Activated CD8-positive, alpha-beta memory T cell treated with anti-CD3 and anti-CD28 coated beads, Interleukin-2, amount 10 ng/mL, durations not matched to agents 7 days and 5 days (primary cell): ENCODE measurements around the gene VAT1L. TPM values are rescaled to one million over a fixed set of nuclear protein-coding genes. Genes with fewer than 3 reads are reported as not detected.

Experiments used
- ATAC-seq: fragments of 150-1000 bp; cut with Tn5 transposase; one replicate; pipeline ENCODE4 v1.10.0; 2021; ENCODE audit warnings: moderate library complexity
- CTCF ChIA-PET: fragments of 350-600 bp; sonication (Branson Sonifier 250); formaldehyde crosslinking; loops from one replicate; lab custom pipeline; 2021; ENCODE audit warnings: antibody characterized with exemption; lab: Charles Lee
- DNase-seq: peaks from one replicate; pipeline ENCODE4 v3.0.0-alpha.2; 2020
- H3K27ac Mint-ChIP-seq: one replicate; pipeline ENCODE4 v1.8.0; 2021; ENCODE audit warnings: mild to moderate bottlenecking, mixed read lengths
- H3K27me3 Mint-ChIP-seq: one replicate; pipeline ENCODE4 v1.8.0; 2021; ENCODE audit warnings: mixed read lengths
- H3K36me3 Mint-ChIP-seq: one replicate; pipeline ENCODE4 v1.8.0; 2021; ENCODE audit warnings: mild to moderate bottlenecking, mixed read lengths
- H3K4me1 Mint-ChIP-seq: one replicate; pipeline ENCODE4 v1.8.0; 2021; ENCODE audit warnings: mixed read lengths
- H3K4me3 Mint-ChIP-seq: one replicate; pipeline ENCODE4 v1.8.0; 2021; ENCODE audit warnings: mild to moderate bottlenecking, moderate library complexity, mixed read lengths
- H3K9me3 Mint-ChIP-seq: one replicate; pipeline ENCODE4 v1.8.0; 2022; ENCODE audit warnings: low read depth, mixed read lengths
- total RNA-seq, 2 experiments: library from RNA; stranded (reverse); gene quantifications; one replicate each; pipeline ENCODE4 v1.2.3, GENCODE V29; 2021

Gene VAT1L
- total RNA-seq, 2 experiments from 2014 or later = not detected

DNA sequence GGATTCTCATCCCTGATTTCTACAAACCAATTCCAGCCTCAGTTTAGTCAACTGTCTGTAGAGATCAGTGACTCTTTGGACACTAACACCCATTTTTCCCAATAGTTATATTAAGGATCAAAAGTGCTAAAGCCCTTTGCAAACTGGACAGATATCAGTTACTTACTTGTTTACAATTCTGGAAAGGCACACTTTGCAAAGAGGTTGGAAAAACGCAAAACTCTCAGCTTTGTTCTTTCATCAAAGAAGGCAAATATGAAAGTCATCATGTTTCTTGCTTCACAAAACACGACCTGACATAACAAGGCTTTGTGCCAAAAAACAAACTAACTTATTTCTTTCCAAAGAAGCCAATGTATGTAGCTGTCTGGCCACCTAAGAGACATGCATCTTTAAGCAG lies 26.1 kb upstream of the VAT1L start:
- DNase-seq (no peak), ATAC-seq (no peak)
- Mint-ChIP-seq H3K27ac (no peak overlapping the region), H3K4me1 (no peaks in the 10 kb centered on the region), H3K4me3 (no peak overlapping the region), H3K27me3 (peaks cover 7% of the 10 kb centered on the region), H3K36me3 (no peaks in the 10 kb centered on the region), H3K9me3 (no peaks in the 10 kb centered on the region)
- CTCF ChIA-PET = interaction anchor here (1.1 kb wide), 1 partner anchor 47 kb away, joined by 3 read pairs; no protein-coding TSS in a partner anchor

DNA sequence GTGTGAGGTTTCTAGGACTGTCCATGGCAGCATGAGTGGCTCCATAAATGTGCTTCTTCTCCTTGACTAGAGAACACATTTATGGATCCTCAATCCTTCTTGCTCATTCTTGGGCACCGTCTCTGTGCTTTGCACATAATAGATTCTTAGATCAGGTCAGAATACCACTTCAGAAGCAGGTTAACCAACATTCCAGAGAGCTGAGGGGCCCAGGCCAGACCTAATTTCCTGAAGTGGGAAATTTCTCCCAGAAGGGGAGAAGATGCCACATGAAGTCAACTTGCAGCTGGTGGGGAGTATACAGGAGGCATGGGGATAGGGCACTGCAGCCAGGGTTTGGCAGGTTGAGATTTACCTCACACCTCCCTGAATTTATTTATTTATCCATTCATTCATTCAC lies 24.4 kb upstream of the VAT1L start:
- H3K36me3 Mint-ChIP-seq = no peaks in the 10 kb centered on the region
- H3K4me3 Mint-ChIP-seq = no peak overlapping the region
- no peak overlapping the region for H3K27ac Mint-ChIP-seq
- H3K27me3 Mint-ChIP-seq = peaks cover 12% of the 10 kb centered on the region
- no peaks in the 10 kb centered on the region for H3K9me3 Mint-ChIP-seq
- ATAC-seq (no peak), DNase-seq (no peak)
- no peaks in the 10 kb centered on the region for H3K4me1 Mint-ChIP-seq
- CTCF ChIA-PET = no interaction called here

DNA sequence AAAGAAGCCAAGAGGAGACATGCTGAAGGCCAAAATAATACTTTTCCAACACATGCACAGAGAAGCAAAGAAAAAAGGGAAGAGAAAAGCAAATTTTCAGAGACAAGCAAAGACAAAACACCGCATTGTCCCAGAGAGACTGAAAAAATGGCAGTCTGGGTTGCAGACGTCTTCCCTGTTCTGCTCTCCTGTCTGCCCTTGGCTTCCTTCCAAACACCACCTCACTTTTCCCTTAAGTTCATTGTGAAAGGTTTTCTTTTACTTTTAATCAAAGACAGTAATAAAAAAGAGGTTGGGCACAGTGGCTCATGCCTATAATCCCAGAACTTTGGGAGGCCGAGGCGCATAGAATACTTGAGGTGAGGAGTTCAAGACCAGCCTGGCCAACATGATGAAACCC lies 21.2 kb upstream of the VAT1L start:
- H3K9me3 Mint-ChIP-seq = no peaks in the 10 kb centered on the region
- CTCF ChIA-PET = no interaction called here
- ATAC-seq = no peak

DNA sequence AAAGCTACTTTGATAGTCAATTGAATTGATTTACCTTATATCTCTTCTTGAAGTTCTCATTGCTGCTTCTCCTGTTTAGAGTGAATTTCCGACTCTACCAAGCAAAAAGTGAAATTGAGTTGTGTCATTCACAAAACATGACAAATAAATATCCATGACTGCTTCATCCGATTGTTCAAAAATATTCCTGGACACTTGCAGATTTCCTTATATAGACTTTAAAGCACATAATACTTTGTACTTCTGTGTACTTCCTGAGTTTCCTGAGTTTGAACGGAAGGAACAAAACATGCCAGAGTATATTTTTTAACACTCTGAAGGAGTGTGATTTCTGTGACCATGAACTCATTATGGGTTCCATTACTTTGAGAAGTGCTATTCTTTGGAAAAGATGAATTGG lies 20.5 kb upstream of the VAT1L start:
- CTCF ChIA-PET = no interaction called here
- ATAC-seq = no peak
- H3K27ac Mint-ChIP-seq = no peak overlapping the region
- no peaks in the 10 kb centered on the region for H3K4me1 Mint-ChIP-seq
- H3K4me3 Mint-ChIP-seq = no peak overlapping the region
- H3K27me3 Mint-ChIP-seq = peaks cover 12% of the 10 kb centered on the region
- no peak for DNase-seq
- no peaks in the 10 kb centered on the region for H3K9me3 Mint-ChIP-seq
- H3K36me3 Mint-ChIP-seq = no peaks in the 10 kb centered on the region

More for the DNA sequence above, 21.2 kb upstream of the VAT1L start:
- Mint-ChIP-seq H3K4me1 (no peaks in the 10 kb centered on the region), H3K4me3 (no peak overlapping the region), H3K27ac (no peak overlapping the region), H3K36me3 (no peaks in the 10 kb centered on the region), H3K27me3 (peaks cover 12% of the 10 kb centered on the region)
- DNase-seq = no peak

DNA sequence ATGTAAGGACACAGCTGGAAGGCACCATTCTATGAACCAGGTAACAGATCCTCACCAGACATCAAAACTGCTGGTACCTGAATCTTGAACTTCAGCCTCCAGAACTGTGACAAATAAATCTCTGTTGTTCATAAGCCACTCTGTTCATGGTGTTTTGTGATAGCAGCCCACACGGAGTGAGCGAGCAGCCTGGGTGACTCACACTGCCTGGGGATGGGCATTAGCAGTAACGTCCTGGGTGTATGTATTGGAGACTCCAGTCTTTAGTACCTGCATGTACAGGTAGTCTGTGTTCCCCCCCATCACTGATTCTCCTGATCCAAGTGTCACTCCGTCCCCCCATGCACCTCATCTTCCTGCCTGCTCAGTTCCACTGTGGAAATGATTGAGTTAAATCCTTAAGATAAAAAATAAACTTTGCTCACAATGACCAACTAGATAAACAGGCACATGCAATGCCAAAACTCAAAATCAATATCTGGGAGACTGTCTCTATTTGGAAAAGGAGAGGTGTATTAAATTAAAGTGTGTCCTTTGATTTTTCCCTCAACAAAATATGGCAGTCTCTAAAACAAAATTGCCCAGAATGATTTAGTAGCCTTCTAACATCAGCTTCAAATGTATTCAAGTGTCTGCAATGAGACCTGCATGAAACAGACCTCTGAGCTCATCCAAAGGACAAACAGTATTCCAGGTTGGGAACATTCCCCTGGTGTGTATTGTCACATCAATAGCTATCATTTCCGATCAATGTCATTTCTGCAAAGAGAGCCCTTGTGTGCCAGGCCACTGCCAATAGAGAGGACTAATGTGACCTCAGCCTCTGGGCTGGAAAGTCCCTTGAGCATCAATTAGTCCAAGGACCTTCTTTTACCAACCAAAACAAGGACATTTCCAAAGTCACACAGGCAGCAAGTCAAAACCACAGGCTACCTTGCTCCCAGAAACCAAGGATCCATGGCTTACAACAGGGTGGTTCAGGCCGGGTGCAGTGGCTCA lies 12.2 kb upstream of the VAT1L start:
- H3K4me1 Mint-ChIP-seq = no peaks in the 10 kb centered on the region
- H3K9me3 Mint-ChIP-seq = no peaks in the 10 kb centered on the region
- H3K27ac Mint-ChIP-seq = no peak overlapping the region
- no peak for ATAC-seq
- no peak for DNase-seq
- CTCF ChIA-PET = no interaction called here
- H3K4me3 Mint-ChIP-seq = no peak overlapping the region
- H3K27me3 Mint-ChIP-seq = peaks cover 3% of the 10 kb centered on the region
- no peaks in the 10 kb centered on the region for H3K36me3 Mint-ChIP-seq

DNA sequence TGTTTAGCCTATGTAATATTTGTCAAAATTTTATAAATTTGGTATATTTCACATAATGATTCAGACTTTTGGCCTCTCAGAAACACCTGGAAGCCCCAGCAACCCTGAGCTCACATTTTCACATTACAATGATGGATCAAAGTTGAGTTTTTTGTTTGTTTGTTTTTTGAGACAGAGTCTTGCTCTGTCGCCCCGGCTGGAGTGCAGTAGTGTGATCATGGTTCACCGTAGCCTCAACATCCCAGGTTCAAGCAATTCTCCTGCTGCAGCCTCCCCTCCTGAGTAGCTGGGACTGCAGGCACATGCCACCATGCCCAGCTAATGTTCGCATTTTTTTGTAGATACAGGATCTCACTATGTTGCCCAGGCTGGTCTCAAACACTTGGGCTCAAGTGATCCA lies 10.6 kb upstream of the VAT1L start:
- H3K4me1 Mint-ChIP-seq = no peaks in the 10 kb centered on the region
- H3K9me3 Mint-ChIP-seq = no peaks in the 10 kb centered on the region
- no peak for ATAC-seq
- no peak overlapping the region for H3K27ac Mint-ChIP-seq
- CTCF ChIA-PET = no interaction called here
- H3K36me3 Mint-ChIP-seq = no peaks in the 10 kb centered on the region
- DNase-seq = no peak
- H3K27me3 Mint-ChIP-seq = peaks cover 3% of the 10 kb centered on the region
- H3K4me3 Mint-ChIP-seq = no peak overlapping the region

DNA sequence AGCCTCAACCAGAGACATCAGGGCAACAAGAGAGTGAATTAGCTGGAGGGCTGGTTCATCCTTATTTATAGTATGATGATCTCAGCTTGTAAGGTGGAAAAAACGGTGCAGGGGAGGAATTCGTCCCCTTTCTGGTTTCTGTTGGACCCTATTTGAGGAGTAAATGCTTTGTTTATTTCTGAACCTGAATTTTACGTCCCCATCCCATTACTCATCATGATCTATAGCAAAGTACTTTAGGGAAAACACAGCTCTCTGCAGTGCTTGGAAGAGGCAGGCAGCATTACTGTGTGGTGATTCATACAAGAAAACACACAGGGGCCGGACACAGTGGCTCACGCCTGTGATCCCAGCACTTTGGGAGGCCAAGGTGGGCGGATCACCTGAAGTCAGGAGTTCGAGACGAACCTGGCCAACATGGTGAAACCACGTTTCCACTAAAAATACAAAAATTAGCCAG lies 8.0 kb upstream of the VAT1L start:
- no peak overlapping the region for H3K4me3 Mint-ChIP-seq
- no peaks in the 10 kb centered on the region for H3K4me1 Mint-ChIP-seq
- CTCF ChIA-PET = interaction anchor here (1.5 kb wide), 1 partner anchor 104 kb away, joined by 3 read pairs; no protein-coding TSS in a partner anchor
- ATAC-seq (no peak), DNase-seq (no peak)
- no peaks in the 10 kb centered on the region for H3K36me3 Mint-ChIP-seq
- peaks cover 3% of the 10 kb centered on the region for H3K27me3 Mint-ChIP-seq
- H3K9me3 Mint-ChIP-seq = no peaks in the 10 kb centered on the region
- H3K27ac Mint-ChIP-seq = no peak overlapping the region

DNA sequence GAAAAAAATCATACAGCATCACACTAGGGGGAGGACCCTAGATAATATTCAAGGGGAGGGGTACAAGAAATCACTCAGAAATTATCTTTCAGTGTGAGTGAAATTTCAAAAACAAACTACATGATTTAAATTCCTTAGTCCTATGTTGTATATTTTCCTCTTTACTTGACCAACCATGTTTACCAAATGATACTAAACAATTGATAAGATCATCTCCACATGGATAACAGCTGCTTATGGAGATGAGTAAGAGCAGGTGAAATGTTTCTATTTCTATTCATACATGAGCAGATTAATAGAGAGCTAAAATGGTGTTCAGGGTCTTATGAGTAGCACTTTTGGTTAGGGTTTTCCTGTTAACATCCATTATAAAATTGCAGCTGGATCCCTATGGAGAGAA lies 7.3 kb upstream of the VAT1L start:
- Mint-ChIP-seq H3K27me3 (peaks cover 6% of the 10 kb centered on the region), H3K27ac (no peak overlapping the region), H3K9me3 (no peaks in the 10 kb centered on the region), H3K36me3 (no peaks in the 10 kb centered on the region), H3K4me3 (no peak overlapping the region), H3K4me1 (no peaks in the 10 kb centered on the region)
- CTCF ChIA-PET = interaction anchor here (1.5 kb wide), 1 partner anchor 105 kb away, joined by 3 read pairs; no protein-coding TSS in a partner anchor
- DNase-seq (no peak), ATAC-seq (no peak)

DNA sequence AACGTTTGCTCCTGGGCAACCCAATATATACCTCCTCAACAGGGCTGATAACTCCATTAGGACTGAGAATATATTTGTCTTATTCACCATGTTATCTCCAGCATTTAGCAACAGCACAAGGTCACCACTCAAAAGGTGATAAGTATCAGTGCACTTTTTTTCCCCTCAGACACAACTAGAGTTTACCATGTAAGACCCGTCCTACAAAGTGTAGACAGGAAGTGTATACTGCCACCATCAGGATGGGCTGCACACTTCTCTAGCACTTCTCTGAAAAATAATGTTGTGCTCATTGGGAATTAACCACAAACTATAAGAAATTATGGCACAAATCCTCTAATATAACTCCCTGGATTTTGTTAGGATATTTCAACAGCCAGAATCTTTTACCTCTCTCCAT lies 5.7 kb upstream of the VAT1L start:
- H3K27me3 Mint-ChIP-seq = peaks cover 21% of the 10 kb centered on the region
- no peaks in the 10 kb centered on the region for H3K9me3 Mint-ChIP-seq
- CTCF ChIA-PET = no interaction called here
- H3K36me3 Mint-ChIP-seq = no peaks in the 10 kb centered on the region
- no peak for ATAC-seq
- H3K27ac Mint-ChIP-seq = no peak overlapping the region
- DNase-seq = no peak
- no peak overlapping the region for H3K4me3 Mint-ChIP-seq
- no peaks in the 10 kb centered on the region for H3K4me1 Mint-ChIP-seq

DNA sequence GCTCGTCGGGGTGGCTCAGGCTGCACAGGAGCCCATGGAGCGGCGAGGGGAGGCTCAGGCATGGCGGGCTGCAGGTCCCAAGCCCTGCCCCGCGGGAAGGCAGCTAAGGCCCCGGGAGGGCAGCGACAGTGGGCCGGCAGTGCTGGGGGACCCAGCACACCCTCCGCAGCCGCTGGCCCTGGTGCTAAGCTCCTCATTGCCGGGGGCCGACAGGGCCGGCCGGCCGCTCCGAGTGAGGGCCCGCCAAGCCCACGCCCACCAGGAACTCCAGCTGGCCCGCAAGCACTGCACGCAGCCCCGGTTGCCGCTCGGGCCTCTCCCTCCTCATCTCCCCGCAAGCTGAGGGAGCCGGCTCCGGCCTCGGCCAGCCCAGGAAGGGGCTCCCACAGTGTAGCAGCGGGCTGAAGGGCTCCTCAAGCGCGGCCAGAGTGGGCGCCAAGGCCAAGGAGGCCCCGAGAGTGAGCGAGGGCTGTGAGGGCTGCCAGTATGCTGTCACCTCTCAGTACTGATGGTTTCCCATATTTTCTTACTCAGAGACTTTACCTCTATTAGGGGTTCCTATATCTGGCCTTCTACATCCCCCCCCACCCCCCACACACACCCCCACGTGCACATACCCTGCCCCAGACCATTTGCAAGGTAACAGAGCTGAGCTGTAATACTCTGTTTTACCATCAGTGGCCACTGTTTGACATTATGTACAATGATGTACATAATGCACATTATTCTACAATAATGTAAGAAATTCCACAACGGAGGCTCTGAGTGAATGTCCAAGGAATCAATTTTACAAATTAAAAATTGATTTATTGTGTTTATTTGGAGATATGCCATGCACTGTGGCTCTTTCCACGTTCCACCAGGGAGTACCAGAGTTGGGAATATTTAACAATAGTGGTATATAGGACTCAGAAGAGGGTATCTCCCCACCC lies 3.7 kb upstream of the VAT1L start:
- CTCF ChIA-PET = no interaction called here
- peaks cover 34% of the 10 kb centered on the region for H3K27me3 Mint-ChIP-seq
- H3K4me1 Mint-ChIP-seq = peaks cover 6% of the 10 kb centered on the region

DNA sequence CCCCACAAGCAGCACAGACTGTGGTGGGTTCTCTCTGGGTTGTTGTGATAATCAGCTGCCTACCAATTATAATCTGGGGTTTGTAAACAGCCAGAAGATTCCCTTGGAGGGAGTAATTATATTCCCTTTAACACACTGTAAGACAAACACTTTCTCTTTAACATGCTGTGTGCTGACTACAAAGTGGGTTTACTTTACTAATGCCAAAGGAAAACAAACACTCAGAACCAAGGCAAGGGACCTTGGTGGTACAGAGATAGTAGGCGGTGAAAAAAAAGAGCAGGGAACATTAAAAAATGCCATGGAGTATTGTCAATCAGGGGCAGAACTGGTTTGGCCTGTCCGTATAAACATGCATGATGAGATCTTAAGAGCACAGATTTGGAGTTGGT lies 3.0 kb upstream of the VAT1L start:
- Mint-ChIP-seq H3K4me3 (no peak overlapping the region), H3K36me3 (no peaks in the 10 kb centered on the region), H3K27ac (no peak overlapping the region), H3K9me3 (no peaks in the 10 kb centered on the region), H3K4me1 (peaks cover 6% of the 10 kb centered on the region), H3K27me3 (peaks cover 41% of the 10 kb centered on the region)
- ATAC-seq (no peak), DNase-seq (no peak)
- CTCF ChIA-PET = interaction anchor here (1.2 kb wide), 1 partner anchor 190 kb away, joined by 3 read pairs; no protein-coding TSS in a partner anchor

More for the DNA sequence above, 3.7 kb upstream of the VAT1L start:
- Mint-ChIP-seq H3K4me3 (no peak overlapping the region), H3K27ac (no peak overlapping the region), H3K36me3 (no peaks in the 10 kb centered on the region), H3K9me3 (no peaks in the 10 kb centered on the region)
- no peak for ATAC-seq
- DNase-seq = no peak

DNA sequence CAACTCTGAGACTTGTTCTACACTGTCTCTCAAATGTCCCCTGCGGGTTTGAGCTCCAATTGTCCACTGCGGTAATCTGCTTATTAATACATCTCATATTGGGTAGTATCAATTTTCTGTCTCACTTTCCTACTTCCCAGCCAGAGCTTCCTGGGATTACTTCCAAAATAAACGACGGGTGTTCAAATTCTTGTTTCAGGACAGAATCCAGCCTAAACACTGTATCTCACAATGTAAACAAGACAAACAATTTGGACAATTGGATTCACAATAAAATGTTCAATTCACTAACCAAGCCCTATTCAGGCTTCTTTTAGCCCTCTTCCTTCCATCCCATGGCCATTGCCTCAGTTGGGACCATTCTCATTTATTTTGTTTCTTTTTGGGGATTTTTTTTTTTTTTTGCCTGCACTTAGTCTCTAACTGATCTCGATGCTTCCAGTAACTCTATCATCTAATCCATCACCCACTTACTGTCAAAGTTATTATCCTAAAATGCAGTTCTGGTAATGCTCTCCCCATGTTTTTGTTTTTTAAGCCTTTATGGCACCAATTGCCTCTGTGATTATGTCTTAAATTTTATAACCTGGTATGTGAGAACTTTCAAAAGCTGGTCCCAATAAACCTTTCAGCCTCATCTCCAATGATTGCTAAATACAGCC lies 2.0 kb upstream of the VAT1L start:
- H3K9me3 Mint-ChIP-seq = no peaks in the 10 kb centered on the region
- no peak for DNase-seq
- no peak for ATAC-seq
- peaks cover 51% of the 10 kb centered on the region for H3K27me3 Mint-ChIP-seq
- no peaks in the 10 kb centered on the region for H3K36me3 Mint-ChIP-seq
- H3K27ac Mint-ChIP-seq = no peak overlapping the region
- peaks cover 6% of the 10 kb centered on the region for H3K4me1 Mint-ChIP-seq
- CTCF ChIA-PET = interaction anchor here (1.2 kb wide), 1 partner anchor 191 kb away, joined by 3 read pairs; no protein-coding TSS in a partner anchor
- no peak overlapping the region for H3K4me3 Mint-ChIP-seq

DNA sequence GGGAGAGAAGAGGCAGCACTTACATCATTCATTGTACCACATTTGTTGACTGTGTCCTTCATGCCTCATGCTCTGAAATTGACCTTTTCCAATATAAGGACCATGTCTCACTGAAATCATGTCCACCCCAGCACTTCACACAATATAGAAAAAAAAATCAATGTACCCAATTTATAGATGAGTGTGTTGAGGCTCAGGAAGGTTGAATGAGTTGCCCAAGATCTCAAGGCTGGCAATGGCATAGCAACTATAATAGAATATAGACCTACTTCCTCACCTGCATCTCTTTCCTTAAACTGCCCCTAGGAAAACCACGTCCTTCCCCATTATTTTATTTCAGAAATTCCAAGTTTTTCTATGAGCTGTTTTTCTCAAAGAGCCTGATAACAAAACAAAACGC lies 912 bp upstream of the VAT1L start:
- H3K9me3 Mint-ChIP-seq = no peaks in the 10 kb centered on the region
- CTCF ChIA-PET = no interaction called here
- DNase-seq (no peak), ATAC-seq (no peak)
- H3K4me1 Mint-ChIP-seq = peaks cover 6% of the 10 kb centered on the region
- no peak overlapping the region for H3K4me3 Mint-ChIP-seq
- H3K36me3 Mint-ChIP-seq = no peaks in the 10 kb centered on the region
- H3K27me3 Mint-ChIP-seq = peaks cover 58% of the 10 kb centered on the region
- H3K27ac Mint-ChIP-seq = no peak overlapping the region
